ENCODE measurements around the gene NTN4.
"Not testable (repeated sequence)": the region's sequence is repeated elsewhere in the genome, so short reads cannot be mapped to it uniquely, and the experiment has no call there.

NTN4 gene

DNA sequence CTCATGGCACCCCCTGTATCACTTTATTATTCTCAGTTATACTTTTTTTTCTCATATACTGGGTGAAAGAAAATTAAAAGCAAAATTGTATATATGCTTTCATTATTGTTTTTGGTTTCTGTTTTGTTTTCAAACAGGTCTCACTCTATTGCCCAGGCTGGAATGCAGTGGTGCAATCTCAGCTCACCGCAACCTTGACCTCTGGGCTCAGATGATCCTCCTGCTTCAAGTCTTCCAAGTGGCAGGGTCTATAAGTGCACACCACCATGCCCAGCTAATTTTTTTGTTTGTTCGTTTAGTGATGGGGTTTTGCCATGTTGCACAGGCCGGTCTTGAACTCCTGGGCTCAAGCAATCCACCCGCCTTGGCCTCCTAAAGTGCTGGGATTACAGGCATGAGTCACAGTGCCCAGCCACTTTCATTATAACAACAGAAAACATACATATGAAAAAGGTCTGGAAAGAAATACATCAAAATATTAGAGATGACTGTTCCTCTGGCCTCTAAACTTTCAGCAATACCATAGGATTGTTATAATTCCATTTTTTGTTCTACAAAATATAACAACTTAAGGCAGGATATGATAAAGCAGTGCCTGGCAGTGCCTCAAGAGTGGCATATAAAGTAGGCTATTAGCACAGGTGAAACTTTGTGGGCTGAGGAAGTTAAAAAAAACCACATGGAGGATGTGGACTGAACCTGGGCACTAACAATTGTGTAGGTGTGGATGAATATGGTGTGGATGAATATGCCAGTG lies 5.8 kb upstream of the NTN4 start:
- no peak for DNase-seq

GRCh38 chr12:95790917-95791849 lies 619 bp upstream of the NTN4 start:
- DNase-seq: peak; percentile 20 to 39

- no peak for DNase-seq
Observed at GRCh38 chr12:95789126-95790032, 1.2 kb downstream of the NTN4 start.

DNA sequence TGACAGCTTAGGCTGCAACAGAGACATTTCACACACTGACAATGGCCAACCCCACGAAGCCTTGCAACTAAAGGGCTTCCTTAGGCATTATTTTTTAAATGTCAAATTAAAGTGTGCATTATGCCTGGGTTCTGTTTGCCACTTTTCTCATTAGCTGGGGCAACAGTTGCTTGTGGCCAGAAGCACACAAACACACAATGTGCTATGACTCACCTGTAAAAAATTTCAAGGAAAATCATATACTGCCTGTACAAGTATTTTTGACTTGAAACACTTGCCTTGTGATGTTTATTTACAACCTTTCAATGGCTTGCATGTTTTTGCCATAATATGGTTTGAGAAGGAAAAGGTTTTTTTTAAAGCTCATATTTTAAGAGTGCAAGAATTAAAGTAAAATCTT lies 1.9 kb downstream of the NTN4 start:
- DNase-seq: no peak

DNA sequence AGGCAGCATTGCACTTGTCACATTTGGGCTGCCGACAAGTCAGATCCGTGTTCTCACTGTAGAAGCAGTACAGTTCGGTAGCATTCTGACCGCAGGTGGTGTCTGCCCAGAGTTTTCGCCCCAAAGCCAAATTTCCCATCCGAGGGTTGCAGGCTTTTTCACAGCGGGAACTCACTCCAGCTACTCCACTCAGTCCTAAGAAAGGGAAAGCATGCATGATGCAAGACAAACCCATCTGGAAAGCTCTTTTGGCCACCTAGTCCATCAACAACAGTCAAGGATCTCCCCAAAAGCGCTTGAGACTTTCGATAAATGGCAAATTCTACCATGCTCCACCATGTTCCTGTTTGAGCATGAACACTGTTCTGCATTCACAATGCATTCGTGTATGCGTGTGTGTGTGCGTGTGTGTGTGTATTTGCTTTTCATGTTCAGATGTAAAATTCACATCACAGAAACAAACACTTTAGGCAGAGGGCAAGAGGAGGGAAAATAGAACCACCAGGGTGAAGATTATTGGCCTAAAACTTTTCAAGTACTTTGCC lies 3.2 kb downstream of the NTN4 start:
- no peak for DNase-seq

DNA sequence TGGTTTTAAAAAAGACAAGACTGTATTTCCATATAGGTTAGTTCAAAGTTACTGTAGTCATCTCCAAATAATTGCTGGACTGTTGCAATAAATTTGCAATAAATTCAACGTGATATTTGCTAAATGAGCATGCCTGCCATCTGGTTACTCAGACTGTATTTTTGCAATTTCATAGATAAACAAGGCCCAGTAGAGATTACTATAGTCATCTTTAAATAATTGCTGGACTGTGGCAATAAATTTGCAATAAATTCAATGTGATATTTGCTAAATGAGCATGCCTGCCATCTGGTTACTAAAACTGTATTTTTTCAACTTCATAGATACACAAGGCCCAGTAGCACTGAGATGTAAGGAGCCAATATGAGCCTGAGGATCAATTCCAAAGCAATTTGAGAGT lies 5.6 kb downstream of the NTN4 start:
- DNase-seq: no peak

DNA sequence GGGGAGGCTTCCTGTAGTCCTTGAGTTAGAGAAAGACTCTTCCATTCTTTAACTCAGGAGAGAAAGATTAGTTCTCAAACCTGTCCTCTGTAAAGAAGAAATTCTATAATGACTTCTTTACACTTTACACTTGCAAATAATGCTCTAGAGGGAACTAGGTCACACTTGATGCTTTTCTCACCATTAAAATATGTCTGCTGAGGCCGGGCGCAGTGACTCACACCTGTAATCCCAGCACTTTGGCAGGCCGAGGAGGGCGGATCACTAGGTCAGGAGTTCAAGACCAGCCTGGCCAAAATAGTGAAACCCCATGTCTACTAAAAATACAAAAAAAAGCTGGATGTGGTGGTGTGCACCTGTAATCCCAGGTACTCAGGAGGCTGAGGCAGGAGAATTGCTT lies 6.3 kb downstream of the NTN4 start:
- no peak for DNase-seq

GRCh38 chr12:95775466-95775865 lies 15.1 kb downstream of the NTN4 start:
- DNase-seq: not testable (repeated sequence)

DNA sequence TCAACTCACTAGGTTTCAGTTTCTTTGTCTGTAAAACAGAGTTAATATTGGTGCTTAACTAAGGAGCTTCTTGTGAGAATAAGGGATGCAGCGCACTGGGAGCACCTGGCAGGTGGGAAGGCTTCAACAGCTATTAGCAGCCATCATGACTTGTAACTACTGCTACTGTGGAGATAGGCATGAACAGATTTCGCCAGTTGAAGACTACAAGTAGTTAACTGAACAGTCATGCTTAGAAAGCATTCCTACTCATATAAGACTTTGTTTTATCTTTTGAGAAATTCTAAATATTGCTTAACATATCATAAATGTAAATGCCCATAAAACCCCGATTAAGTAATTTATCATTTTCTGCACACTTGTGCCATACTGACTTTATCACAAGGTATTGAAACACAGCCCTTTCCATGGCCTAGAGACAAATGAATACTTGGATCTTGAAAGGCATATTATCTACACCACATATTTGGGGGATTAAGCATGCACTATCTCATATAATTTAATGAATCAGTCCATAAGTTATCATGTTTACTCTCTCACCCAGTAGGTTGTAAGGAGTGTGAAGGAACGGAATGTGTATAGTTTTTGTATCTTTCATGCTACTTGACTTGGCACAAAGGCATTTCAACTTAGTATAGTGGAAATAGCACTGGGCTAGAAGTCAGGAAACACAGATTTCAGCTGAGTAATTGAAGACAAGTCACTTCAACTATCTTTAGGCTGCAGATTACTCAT lies 16.1 kb downstream of the NTN4 start:
- DNase-seq: no peak

GRCh38 chr12:95773320-95773719 lies 17.2 kb downstream of the NTN4 start:
- DNase-seq: no peak

- DNase-seq: no peak
Observed at GRCh38 chr12:95767703-95768102, 22.9 kb downstream of the NTN4 start.

GRCh38 chr12:95766356-95767019 lies 24.1 kb downstream of the NTN4 start:
- DNase-seq: no peak

- no peak for DNase-seq
Observed at GRCh38 chr12:95764848-95765247, 25.7 kb downstream of the NTN4 start.

GRCh38 chr12:95763809-95764253 lies 26.7 kb downstream of the NTN4 start:
- DNase-seq: no peak

GRCh38 chr12:95762123-95762785 lies 28.3 kb downstream of the NTN4 start:
- DNase-seq: no peak

DNA sequence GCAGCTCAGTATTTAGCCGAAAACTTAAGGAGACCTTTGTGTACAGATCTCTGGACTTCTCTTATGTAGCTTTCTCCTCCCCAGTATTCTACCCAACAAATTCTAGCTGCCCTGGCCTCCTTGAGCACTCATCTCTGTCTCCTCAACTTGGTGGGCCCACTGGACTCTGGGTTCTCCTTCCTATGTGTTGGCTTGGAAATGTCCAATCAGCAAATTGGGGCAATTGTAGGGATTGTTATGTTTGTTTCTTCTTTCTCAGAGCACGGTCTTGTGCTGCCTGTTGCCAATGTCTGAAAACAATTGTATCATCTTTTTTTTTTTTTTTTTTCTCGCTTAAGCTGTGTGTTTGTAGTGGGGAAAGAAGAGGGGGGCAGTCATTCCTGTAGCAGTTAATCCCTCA lies 30.2 kb downstream of the NTN4 start:
- no peak for DNase-seq

- DNase-seq: no peak
Observed at GRCh38 chr12:95759718-95760117, 30.8 kb downstream of the NTN4 start.

- no peak for DNase-seq
Observed at GRCh38 chr12:95759039-95759438, 31.5 kb downstream of the NTN4 start.

DNA sequence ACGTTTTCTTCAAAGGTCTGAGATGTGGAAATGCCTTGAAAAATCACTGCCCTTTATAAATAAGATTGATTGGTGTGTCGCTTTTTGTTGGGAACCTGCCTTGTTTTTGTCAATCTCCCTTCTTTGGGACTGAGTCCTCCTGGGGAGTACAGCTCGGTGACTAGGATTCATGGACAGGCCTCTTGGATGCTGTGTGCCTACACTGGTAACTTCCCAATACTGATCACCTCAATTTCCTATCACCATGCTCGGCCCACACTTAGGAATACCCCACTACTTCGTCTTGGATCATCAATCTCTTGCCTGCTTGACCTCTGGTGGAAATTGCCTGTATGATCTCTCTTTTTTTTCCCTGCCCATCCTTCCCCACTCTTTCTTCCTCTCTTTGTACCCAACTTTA lies 34.2 kb downstream of the NTN4 start:
- DNase-seq: no peak

- no peak for DNase-seq
Observed at GRCh38 chr12:95755261-95755865, 35.2 kb downstream of the NTN4 start.
